GF-D8 (cell line): ENCODE measurements around the gene MMP24.
"Not testable (repeated sequence)": the region's sequence is repeated elsewhere in the genome, so short reads cannot be mapped to it uniquely, and the experiment has no call there.

Experiments used
- DNase-seq: peaks from one replicate; lab custom pipeline; 2025; lab: John Stamatoyannopoulos, UW

MMP24 gene

DNA sequence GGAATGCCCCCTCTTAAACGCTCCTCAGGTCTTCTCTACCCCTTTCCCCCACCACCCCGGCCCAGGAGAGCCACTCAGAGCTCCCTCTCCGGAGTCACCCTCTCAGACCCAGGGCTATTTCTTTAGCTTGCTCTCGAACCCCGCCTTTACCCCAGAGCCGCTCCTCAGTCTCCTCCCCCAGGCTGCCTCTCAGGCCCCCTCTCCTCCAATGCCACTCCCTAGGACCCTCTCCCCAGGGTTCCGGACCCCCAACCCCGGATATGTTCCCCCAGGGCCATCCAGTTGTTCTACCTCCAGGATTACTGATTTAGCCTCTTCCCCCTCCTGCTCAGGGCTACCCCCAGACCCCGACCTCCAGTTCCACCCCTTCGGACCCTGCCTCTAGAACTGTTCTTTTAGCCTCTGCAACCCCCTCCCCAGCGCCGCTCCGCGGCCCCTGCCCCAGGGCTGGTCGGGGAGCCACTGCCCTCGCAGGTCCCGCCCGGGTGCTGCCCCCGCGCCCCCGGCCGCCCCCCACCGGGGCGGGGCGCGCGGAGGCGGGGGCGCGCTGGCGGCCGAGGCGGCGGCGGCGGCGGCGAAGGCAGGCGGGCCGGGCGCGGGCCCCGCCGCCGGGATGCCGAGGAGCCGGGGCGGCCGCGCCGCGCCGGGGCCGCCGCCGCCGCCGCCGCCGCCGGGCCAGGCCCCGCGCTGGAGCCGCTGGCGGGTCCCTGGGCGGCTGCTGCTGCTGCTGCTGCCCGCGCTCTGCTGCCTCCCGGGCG, at the start of gene MMP24:
Gene MMP24, plus strand, starts transcription at position 565 of the 758 bp plus-strand sequence. Its CDS starts 49 bp downstream, at position 614.
- DNase-seq: no peak

DNA sequence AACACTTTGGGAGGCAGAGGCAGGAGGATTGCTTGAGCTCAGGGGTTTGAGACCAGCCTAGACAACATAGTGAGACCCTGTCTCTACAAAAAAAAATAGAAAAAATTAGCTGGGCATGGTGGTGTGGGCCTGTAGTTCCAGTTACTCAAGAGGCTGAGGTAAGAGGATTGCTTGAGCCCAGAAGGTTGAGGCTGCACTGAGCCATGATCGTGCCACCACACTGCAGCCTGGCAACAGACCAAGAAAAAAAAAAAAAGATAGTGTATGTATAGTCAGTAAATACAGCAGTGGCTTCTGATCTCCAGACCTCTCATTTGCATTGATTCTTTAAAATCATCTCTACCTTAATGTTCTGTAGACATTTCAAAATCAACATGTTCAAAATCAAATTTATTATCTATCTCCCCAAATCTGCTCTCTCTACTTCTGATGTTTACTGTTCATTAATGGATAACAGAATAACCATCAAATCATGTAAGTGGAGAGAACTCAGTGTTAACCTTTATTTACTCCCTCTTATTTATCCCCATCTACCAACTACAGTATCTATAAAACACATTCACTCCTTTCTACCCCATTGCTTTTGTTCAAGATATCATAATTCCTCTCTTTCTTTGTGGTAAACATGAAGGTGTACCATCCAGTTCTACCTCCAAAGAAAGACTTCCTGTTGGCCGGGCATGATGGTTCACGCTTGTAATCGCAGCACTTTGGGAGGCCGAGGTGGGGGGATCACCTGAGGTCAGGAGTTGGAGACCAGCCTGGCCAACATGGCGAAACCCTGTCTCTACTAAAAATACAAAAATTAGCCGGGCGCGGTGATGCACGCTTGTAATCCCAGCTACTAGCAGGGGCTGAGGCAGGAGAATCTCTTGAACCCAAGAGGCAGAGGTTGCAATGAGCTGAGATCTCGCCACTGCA, 46.9 kb upstream of the MMP24 start:
- DNase-seq: no peak

- DNase-seq: no peak
These were observed 46.2 kb upstream of the MMP24 start for GRCh38 chr20:35180266-35180665.

DNA sequence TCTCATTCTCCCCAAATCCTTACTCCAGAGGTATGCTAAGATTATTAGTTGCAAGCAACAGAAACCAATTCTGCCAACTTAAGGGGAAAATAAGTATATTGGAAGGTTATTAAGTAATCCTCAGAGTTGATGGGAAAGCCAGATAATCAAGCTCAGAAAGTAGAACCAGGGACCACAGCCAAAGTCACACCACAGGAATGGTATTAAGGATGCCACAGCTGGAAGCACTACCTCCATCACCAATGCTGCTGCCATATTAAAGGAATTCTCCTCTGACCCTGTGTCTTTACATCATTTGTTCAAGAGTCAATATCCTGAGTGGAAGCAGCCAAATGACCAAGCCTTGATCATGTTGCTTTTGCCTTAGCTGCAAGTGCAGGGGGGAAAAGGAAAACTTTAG, 44.8 kb upstream of the MMP24 start:
- no peak for DNase-seq

- DNase-seq: not testable (repeated sequence)
These were observed 39.7 kb upstream of the MMP24 start for GRCh38 chr20:35186691-35187289.

- DNase-seq: no peak
These were observed 38.8 kb upstream of the MMP24 start for GRCh38 chr20:35187584-35188190.

DNA sequence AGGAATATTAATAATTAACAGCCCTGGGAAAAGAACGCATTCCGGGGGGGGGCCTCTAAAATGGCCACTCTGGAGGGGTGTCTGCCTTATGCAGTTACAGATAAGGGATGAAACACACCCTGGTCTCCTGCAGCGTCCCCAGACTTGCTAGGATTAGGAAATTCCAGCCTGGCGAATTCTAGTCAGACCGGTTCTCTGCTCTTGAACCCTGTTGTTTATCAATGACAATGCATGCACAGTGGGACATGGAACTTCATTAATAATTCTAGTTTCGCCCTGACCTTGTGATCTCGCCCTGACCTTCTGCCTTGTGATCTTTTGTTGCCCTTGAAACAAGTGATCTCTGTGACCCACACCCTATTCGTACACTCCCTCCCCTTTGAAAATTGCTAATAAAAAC, 37.3 kb upstream of the MMP24 start:
- not testable (repeated sequence) for DNase-seq

DNA sequence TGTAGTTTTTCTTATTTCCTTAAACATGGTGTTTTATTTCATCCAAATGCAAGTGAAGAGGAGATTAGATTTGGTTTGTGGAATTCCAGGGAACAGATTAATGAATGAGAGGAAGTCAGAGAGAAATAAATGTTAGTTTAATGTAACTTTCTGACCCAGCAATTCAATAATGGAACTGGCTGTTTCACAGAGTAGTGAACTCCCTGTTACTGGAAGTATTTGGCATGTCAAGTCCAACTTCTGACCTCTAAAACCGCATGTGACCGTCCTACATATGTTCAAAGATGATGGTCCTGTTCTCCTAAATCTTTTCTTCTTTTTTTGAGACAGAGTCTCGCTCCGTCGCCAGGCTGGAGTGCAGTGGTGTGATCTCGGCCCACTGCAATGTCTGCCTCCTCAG, 35.9 kb upstream of the MMP24 start:
- DNase-seq: no peak

- no peak for DNase-seq
These were observed 34.9 kb upstream of the MMP24 start for GRCh38 chr20:35191419-35192117.

- DNase-seq: no peak
These were observed 34.2 kb upstream of the MMP24 start for GRCh38 chr20:35192118-35192872.

DNA sequence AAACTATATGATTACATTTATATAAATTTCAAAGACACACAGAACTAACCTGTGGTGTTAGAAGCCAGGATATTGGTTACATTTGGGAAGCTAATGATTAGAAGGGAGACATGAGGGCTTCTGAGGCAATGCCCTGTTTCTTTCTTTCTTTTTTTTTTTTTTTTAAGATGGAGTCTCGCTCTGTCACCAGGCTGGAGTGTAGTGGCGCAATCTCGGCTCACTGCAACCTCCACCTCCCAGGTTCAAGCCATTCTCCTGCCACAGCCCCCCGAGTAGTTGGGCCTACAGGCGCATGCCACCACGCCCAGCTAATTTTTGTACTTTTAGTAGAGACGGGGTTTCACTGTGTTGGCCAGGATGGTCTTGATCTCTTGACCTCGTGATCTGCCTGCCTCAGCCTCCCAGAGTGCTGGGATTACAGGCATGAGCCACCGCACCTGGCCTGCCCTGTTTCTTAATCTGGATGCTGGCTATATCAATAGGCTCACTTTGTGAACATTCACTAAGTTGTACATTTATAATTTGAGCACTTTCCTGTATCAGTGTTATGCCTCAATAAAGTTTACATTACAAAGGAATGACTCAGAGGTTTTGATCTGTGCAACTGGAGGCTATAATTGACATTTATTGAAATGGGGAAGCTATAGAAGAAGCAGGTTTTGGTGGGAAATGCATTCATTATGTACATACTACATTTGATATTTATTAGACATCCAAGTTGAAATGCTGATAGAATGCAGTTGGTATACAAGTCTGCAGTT, 33.3 kb upstream of the MMP24 start:
- not testable (repeated sequence) for DNase-seq

- no peak for DNase-seq
These were observed 30.2 kb upstream of the MMP24 start for GRCh38 chr20:35196313-35196712.

DNA sequence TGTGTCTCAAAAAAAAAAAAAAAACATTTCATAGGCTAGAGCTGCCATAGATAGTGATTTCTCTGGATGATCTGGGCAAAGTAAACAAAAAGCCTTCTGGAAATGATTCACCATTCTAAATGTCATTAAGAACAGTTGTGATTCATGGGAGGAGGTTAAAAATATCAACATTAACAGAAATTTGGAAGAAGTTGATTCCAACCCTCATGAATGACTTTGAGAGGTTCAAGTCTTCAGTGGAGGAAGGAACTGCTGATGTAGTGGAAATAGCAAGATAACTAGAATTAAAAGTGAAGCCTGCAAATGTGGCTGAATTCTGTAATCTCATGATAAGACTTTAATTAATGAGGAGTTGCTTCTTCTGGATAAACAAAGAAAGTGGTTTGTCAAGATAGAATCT, 26.8 kb upstream of the MMP24 start:
- DNase-seq: no peak

DNA sequence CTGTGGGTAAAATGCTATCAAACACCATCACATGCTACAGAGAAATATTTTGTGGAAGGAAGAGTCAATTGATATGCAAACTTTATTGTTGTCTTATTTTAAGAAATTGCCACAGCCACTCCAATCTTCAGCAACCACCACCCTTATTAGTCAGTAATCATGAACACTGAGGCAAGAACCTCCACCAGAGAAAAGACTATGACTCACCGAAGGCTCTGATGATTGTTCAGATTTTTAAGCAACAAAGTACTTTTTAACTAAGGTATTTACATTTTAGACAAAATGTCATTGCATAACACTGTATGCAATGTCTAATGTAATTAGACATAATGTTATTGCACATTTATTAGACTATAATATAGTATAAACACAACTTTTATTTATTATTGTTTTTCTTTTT, 26.2 kb upstream of the MMP24 start:
- DNase-seq: no peak

DNA sequence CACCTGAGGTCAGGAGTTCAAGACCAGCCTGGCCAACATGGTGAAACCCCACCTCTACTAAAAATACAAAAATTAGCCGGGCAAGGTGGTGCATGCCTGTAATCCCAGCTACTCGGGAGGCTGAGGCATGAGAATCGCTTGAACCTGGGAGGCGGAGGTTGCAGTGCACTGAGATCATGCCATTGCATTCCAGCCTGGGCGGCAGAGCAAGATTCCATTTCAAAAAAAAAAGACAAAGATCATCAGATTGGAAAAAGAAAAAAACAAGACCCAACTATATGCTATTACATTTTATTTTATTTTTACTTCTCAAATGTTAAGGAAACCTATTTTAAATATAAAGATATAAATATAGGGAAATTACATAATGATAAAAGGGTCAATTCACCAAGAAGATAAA, 25.0 kb upstream of the MMP24 start:
- DNase-seq: not testable (repeated sequence)

GRCh38 chr20:35206802-35207201, 19.7 kb upstream of the MMP24 start:
- no peak for DNase-seq

- peak; percentile 25 for DNase-seq
These were observed 18.4 kb upstream of the MMP24 start for GRCh38 chr20:35207950-35208611.

GRCh38 chr20:35215066-35215956, 11.2 kb upstream of the MMP24 start:
- peak; percentile 21 for DNase-seq
